Peyer's patch (tissue), 4 donors: ENCODE measurements around the gene SLAMF9.

Experiments used
- CTCF ChIP-seq, 6 experiments: fragments of 450-650 bp in 4 of 6; fragments of 200-600 bp in 2 of 6; sonication (generic) in 1 of 6; IDR thresholded peaks; one replicate each; pipeline ENCODE4 v1.5.1; 2017 to 2019; ENCODE audit warnings: antibody characterized with exemption in 6 of 6, mild to moderate bottlenecking in 3 of 6, moderate library complexity in 1 of 6
- POLR2A ChIP-seq, 2 donors: fragments of 450-650 bp; IDR thresholded peaks; one replicate each; pipeline ENCODE4 v1.5.1; 2017; ENCODE audit warnings: antibody characterized with exemption in 2 of 2, mild to moderate bottlenecking in 2 of 2, moderate library complexity in 2 of 2

GRCh38 chr1:159983681-159984080 lies 29.6 kb upstream of the SLAMF9 start:
- no peak for TF ChIP-seq CTCF (IDR thresholded peaks at IDR 0.05)
- no peak for TF ChIP-seq POLR2A (IDR thresholded peaks at IDR 0.05)
